ENCODE data around the gene C1orf105. TPM values are rescaled to one million over a fixed set of nuclear protein-coding genes. Genes with fewer than 3 reads are reported as not detected.

Gene C1orf105, protein sequence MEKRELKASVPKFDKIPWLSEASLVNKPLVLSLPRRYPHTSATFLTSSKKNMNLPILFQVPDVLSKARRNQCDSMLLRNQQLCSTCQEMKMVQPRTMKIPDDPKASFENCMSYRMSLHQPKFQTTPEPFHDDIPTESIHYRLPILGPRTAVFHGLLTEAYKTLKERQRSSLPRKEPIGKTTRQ
- total RNA-seq: not detected in 2 replicates

GRCh38 chr1:172420385-172420784 is at the start of gene C1orf105:
TSS of gene C1orf105 (plus strand) at chr1:172420685. CDS start at chr1:172420886, 201 bp downstream.

DNA sequence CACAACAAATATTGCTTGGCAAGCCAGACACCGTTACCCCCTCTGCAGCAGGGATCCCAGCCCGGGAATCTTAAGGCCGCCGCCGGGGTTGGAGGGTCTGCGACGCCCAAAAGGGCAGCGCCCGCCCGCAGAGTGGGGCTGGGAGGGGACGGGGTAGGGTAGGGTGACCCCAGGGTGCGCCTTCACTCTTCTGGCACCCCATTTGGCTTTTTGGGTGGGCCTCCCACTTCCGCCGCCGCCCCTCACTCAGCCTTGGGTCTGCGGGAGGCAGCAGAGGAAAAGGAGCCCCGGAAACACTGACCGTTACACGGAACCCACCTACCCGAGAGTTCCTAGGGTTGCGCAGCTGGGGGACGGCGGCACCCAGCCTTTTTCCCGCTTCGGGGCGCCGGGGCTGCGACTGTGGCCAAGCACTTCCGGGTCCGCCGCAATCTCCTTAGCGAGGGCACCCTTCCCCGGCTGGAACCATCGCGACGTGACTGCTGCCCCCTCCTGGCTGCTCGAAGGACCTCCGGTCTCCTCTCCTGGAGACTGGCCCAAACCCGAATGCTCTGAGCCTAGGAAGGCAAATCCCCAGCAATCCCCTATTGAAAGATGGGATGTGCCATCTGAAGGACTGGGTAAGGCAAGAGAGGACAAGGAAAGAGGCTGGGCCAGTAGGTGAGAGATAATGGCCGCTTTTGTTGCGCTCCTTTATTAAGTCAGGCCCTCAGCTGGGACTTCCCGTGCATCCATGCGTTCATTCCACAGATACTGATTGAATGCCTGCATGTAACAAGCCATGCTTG is 23.4 kb downstream of the C1orf105 start, which contains the start of gene PIGC:
Gene PIGC, minus strand, starts transcription at position 404 of the 788 bp plus-strand sequence. CDS start 1,447 bp downstream, outside the sequence.

Other genes starting within 250 kb of the C1orf105 start
- gene PIGC, start 23.4 kb downstream of the C1orf105 start, total RNA-seq: 14.4 and 17.1 TPM in 2 replicates
- gene SUCO, start 112.5 kb downstream of the C1orf105 start, total RNA-seq: 42.0 and 44.5 TPM in 2 replicates
- not detected in 2 replicates for gene FASLG, start 238.4 kb downstream of the C1orf105 start, total RNA-seq

Measured in regular cardiac myocyte (primary cell).